Left forelimb (tissue), 1 donor: ENCODE measurements around the gene MCM8.

Experiments used
- DNase-seq: peaks from one replicate; pipeline ENCODE4 v3.0.0-alpha.2; 2018; ENCODE audit warnings: low spot score

The MCM8 gene

GRCh38 chr20:6044115-6044514, 93.7 kb downstream of the MCM8 start:
- DNase-seq = no peak

DNA sequence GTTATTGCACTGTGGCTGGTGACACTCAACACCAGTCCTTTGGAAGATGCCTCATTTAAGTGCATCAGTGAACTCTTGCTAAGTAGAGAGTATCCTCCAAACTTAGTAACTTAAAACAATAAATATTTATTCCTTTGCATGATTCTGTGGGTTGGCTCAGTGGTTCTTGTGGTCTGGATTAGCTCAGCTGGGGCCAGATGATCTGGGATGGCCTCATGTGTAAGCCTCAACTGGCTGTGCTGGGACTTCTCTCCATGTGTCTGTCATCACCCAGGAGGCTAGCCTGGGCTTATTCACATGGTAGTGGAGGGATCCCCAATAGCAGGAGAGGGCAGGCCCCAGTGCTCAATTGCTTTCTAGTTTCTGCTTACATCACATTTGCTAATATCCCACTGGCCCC, 95.1 kb downstream of the MCM8 start:
- DNase-seq = no peak

- no peak for DNase-seq
Observed at GRCh38 chr20:6046432-6046831, 96.0 kb downstream of the MCM8 start.

- DNase-seq = no peak
Observed at GRCh38 chr20:6048391-6048790, 97.9 kb downstream of the MCM8 start.
